Upper lobe of left lung (tissue), 4 donors: Measurements from ENCODE around the gene NVL.

Experiments
- CTCF ChIP-seq, 6 experiments: fragments of 450-650 bp in 4 of 6; fragments of 200-600 bp in 2 of 6; sonication (generic) in 2 of 6; IDR thresholded peaks; one replicate each; pipeline ENCODE4 v1.5.1; 2016 to 2019; ENCODE audit warnings: antibody characterized with exemption in 6 of 6
- POLR2A ChIP-seq, 4 donors: fragments of 450-650 bp; IDR thresholded peaks; one replicate each; pipeline ENCODE4 v1.5.1; 2016 to 2017; ENCODE audit warnings: antibody characterized with exemption in 4 of 4, mild to moderate bottlenecking in 2 of 4
- POLR2AphosphoS5 ChIP-seq, 2 donors: sonication (generic); formaldehyde crosslinking; IDR thresholded peaks; one replicate each; pipeline ENCODE4 v1.5.1; 2017; ENCODE audit warnings: antibody characterized with exemption in 2 of 2

- TF ChIP-seq CTCF (IDR thresholded peaks at IDR 0.05): no peak
- TF ChIP-seq POLR2AphosphoS5 (IDR thresholded peaks at IDR 0.05): no peak
- no peak for TF ChIP-seq POLR2A (IDR thresholded peaks at IDR 0.05)
Measured at GRCh38 chr1:224317383-224318045, 12.5 kb downstream of the NVL start.
